Prostate gland (tissue), 2 donors: ENCODE results near the gene ARHGEF28. TPM values are rescaled to one million over a fixed set of nuclear protein-coding genes. Genes with fewer than 3 reads are reported as not detected.
A peak's percentile ranks its signal among the peaks of the same experiment; 100 is the strongest.

Experiments used
- DNase-seq: peaks from one replicate; pipeline ENCODE4 v3.0.0-alpha.2; 2019; ENCODE audit warnings: low spot score
- H3K27ac ChIP-seq, 2 donors: fragments of 200-600 bp; sonication (generic); 2 replicates each; pipeline ENCODE4 v1.5.1; 2017 to 2019
- H3K27me3 ChIP-seq: fragments of 200-600 bp; sonication (generic); replicated peaks from 2 replicates; pipeline ENCODE4 v1.5.1; 2019; ENCODE audit not compliant: insufficient read depth
- H3K36me3 ChIP-seq, 2 donors: fragments of 200-600 bp; sonication (generic); 1 replicate in 1 of 2; 2 replicates in 1 of 2; pipeline versions ENCODE4 v1.5.1 to v1.8.1; 2017 to 2019
- H3K4me1 ChIP-seq: fragments of 200-600 bp; sonication (generic); replicated peaks from 2 replicates; pipeline ENCODE4 v1.5.1; 2019
- H3K4me3 ChIP-seq, 2 donors: fragments of 200-600 bp; sonication (generic); 2 replicates each; pipeline ENCODE4 v1.5.1; 2017 to 2019
- H3K9me3 ChIP-seq: fragments of 200-600 bp; sonication (generic); 2 replicates; pipeline ENCODE4 v1.5.1; 2017
- POLR2A ChIP-seq: fragments of 450-650 bp; IDR thresholded peaks from one replicate; pipeline ENCODE4 v1.6.1; 2016; ENCODE audit warnings: antibody characterized with exemption, mild to moderate bottlenecking
- POLR2AphosphoS5 ChIP-seq: sonication (generic); formaldehyde crosslinking; IDR thresholded peaks from one replicate; pipeline ENCODE4 v1.6.1; 2017; ENCODE audit warnings: antibody characterized with exemption
- WGBS: methylation state at CpG from one replicate; pipeline ENCODE4 v1.1.5; 2018; 5-methylcytosine and 5-hydroxymethylcytosine counted together
- intact Hi-C: fragments of 100-400 bp; cut with DNase I; formaldehyde crosslinking; loops from one replicate; pipeline ENCODE4 v1.14.2; 2022
- total RNA-seq, 2 donors: library from RNA; depleted of rRNA; stranded (reverse); fragments of >200 nt; gene quantifications; one replicate each; pipeline ENCODE4 v1.1.0, GENCODE V29; 2016
- TF ChIP-seq, protein P1 (sequence below), 4 experiments: fragments of 200-600 bp in 2 of 4; fragments of 450-650 bp in 2 of 4; sonication (generic) in 2 of 4; IDR thresholded peaks; 1 replicate in 3 of 4; 2 replicates in 1 of 4; pipeline ENCODE4 v1.5.1; 2016 to 2019; ENCODE audit warnings: antibody characterized with exemption in 4 of 4, mild to moderate bottlenecking in 2 of 4, moderate library complexity in 2 of 4

Gene ARHGEF28
- total RNA-seq, 2 donors from 2014 or later: 18.9 to 28.3 TPM

DNA sequence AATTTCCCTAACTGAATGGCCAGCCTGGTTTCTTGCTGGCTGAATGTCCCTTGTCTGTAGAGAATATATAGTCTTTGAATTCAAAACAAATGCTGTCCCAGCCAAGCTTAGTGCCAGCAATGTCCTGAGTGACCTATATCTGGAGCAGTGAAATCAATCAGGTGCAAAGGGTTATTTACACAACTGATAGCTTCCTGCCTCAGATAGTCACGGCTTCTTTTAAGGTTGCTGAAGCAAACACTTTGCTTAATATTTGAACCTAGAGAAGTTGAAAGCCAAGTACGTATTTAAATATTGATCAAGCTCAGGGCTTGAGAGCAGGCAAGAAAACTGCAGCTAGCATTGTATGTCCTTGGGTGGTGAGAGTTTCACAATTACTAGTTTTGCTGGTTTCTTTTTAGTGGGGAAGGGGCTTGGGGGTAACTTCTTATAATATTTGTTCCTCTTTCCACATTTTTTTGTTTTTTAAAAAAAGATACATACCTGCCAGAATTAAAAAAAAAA, 2.0 kb upstream of the ARHGEF28 start:
- TF ChIP-seq POLR2A (no peak), POLR2AphosphoS5 (no peak)
- TF ChIP-seq, protein P1, sequence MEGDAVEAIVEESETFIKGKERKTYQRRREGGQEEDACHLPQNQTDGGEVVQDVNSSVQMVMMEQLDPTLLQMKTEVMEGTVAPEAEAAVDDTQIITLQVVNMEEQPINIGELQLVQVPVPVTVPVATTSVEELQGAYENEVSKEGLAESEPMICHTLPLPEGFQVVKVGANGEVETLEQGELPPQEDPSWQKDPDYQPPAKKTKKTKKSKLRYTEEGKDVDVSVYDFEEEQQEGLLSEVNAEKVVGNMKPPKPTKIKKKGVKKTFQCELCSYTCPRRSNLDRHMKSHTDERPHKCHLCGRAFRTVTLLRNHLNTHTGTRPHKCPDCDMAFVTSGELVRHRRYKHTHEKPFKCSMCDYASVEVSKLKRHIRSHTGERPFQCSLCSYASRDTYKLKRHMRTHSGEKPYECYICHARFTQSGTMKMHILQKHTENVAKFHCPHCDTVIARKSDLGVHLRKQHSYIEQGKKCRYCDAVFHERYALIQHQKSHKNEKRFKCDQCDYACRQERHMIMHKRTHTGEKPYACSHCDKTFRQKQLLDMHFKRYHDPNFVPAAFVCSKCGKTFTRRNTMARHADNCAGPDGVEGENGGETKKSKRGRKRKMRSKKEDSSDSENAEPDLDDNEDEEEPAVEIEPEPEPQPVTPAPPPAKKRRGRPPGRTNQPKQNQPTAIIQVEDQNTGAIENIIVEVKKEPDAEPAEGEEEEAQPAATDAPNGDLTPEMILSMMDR (IDR thresholded peaks at IDR 0.05): no peak
- DNase-seq: no peak
- Histone ChIP-seq H3K27ac (no peak overlapping the region), H3K4me1 (no peaks in the 10 kb centered on the region), H3K27me3 (no peaks in the 10 kb centered on the region), H3K9me3 (no peaks in the 10 kb centered on the region), H3K4me3 (no peak overlapping the region), H3K36me3 (no peaks in the 10 kb centered on the region)
- intact Hi-C loops: no loop called here
- 79% methylated on average over 2 of the region's 2 CpGs for WGBS

DNA sequence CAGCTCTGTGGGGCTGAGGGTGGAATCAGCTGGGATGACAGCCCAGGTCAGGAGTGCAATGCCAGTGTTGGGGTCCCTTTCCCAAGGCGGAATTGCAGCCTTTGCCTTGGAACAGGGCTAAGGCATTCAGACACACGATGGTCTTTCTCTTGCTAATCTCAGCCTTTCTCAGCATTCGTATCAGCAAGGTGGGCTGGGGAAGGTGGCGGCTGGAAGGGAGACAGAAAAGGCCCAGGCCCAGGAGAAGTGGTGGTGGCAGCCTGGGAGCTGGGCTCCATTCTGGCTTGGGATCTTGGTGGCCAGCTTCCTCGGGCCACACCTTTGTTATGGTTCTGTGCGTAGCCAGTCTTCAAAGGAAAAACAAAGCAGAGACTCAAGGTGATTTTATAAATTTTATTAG, 1.1 kb upstream of the ARHGEF28 start:
- H3K4me3 ChIP-seq: no peak overlapping the region
- H3K9me3 ChIP-seq: no peaks in the 10 kb centered on the region
- H3K4me1 ChIP-seq: no peaks in the 10 kb centered on the region
- H3K36me3 ChIP-seq: no peaks in the 10 kb centered on the region
- no peaks in the 10 kb centered on the region for H3K27me3 ChIP-seq
- no peak overlapping the region for H3K27ac ChIP-seq
- no peak for TF ChIP-seq POLR2AphosphoS5
- TF ChIP-seq, protein P1 (IDR thresholded peaks at IDR 0.05): no peak
- TF ChIP-seq POLR2A: no peak
- 89% methylated on average over 6 of the region's 6 CpGs for WGBS
- no peak for DNase-seq
- intact Hi-C loops: loop anchor here (5.0 kb wide), 1 partner anchor 127 kb away; no protein-coding TSS in a partner anchor

DNA sequence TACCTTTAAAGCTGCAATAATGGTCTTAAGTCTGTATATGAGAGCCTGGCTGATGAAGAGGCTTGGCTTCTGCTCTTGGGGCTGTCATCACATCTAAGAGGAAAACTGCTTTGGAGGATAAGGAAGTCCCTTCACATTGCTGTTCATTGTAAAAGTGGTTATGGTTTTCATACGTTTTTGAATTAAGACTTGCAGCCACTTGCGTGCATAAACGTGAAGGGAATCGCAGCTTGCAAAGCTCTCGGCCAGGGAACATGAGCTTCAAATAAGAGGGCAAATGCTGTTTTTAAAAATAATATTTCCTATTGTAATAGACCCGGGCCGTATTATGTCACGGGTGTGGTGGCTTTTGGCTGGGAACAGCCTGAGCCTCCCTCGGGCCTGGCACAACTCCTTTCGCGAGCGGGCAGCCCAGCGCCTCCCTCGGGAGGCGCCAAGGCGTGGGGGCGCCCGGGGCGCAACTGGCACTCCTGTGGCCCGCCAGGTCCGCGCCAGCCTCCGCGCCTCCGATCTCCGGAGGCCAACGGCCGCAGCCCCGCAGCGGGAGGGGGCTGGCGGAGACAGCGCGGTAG, 538 bp upstream of the ARHGEF28 start:
- no peak for DNase-seq
- H3K27ac ChIP-seq: peak overlapping the region; percentile 66 to 73
- intact Hi-C loops: loop anchor here (5.0 kb wide), 1 partner anchor 127 kb away; no protein-coding TSS in a partner anchor

DNA sequence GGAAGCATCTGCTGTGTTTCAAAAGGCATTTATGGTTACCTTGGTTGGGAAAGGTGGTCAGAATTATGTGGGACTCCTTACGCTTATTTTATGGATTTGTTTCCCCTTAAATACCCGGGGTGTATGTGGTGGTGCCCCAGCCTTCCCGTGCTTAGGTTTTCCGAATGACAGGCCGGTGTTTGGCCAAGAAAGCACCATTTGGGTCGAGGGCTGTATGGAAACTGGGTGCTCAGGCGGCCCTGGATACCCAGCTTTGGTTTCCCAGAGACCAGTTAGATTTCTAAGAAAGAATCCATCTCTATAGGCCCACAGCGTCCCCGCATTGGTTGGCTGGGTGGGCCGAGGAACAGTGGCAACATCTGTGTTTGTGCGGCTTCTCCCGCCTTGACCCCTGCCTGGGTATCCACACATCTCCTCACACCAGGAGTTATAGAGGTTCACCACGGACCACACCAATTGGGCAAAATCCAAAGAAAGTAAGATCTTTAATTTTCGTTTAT, 868 bp downstream of the ARHGEF28 start:
- Histone ChIP-seq H3K4me1 (no peaks in the 10 kb centered on the region), H3K9me3 (no peaks in the 10 kb centered on the region), H3K4me3 (peak overlapping the region; percentile 50 to 52), H3K27me3 (no peaks in the 10 kb centered on the region), H3K36me3 (no peaks in the 10 kb centered on the region), H3K27ac (no peak overlapping the region)
- no peak for TF ChIP-seq POLR2AphosphoS5
- TF ChIP-seq, protein P1 (IDR thresholded peaks at IDR 0.05): no peak
- no peak for TF ChIP-seq POLR2A
- whole genome bisulfite sequencing: 85% methylated on average over 14 of the region's 14 CpGs
- intact Hi-C loops: loop anchor here (5.0 kb wide), 1 partner anchor 125 kb away; no protein-coding TSS in a partner anchor
- DNase-seq: no peak

More for the DNA sequence above, 538 bp upstream of the ARHGEF28 start:
- WGBS: 5% methylated on average over 11 of the region's 33 CpGs
- Histone ChIP-seq H3K4me1 (no peaks in the 10 kb centered on the region), H3K36me3 (no peaks in the 10 kb centered on the region), H3K9me3 (no peaks in the 10 kb centered on the region), H3K4me3 (peak overlapping the region; percentile 50 to 52), H3K27me3 (no peaks in the 10 kb centered on the region)
- TF ChIP-seq POLR2A (no peak), POLR2AphosphoS5 (no peak)
- TF ChIP-seq, protein P1 (IDR thresholded peaks at IDR 0.05): no peak

DNA sequence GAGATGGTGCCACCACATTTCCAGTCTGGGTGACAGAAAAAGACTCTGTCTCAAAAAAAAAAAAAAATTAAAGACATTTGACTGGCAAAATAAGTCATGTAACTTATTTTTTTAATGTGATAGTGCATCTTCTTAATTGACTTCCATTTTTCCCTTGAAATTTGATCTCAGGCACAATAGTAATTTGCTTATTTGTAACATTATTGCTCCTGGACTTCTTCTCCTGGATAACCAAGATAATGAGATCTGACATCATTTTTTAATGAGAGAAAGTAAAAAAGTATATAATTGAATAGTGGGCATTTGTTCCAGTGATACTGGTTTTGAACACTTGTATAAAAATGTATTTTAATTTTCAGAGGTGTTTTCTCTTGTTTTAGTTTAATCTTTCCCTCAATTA, 3.5 kb downstream of the ARHGEF28 start:
- Histone ChIP-seq H3K27ac (no peak overlapping the region), H3K4me3 (no peak overlapping the region), H3K4me1 (no peaks in the 10 kb centered on the region), H3K9me3 (no peaks in the 10 kb centered on the region), H3K27me3 (no peaks in the 10 kb centered on the region), H3K36me3 (no peaks in the 10 kb centered on the region)
- TF ChIP-seq POLR2A (no peak), POLR2AphosphoS5 (no peak)
- TF ChIP-seq, protein P1 (IDR thresholded peaks at IDR 0.05): no peak
- DNase-seq: no peak
- intact Hi-C loops: loop anchor here (5.0 kb wide), 1 partner anchor 123 kb away; no protein-coding TSS in a partner anchor
